Erythroblast (primary cell): ENCODE data around the gene KCNQ2.

ENCODE experiments used
- GATA1 ChIP-seq: IDR thresholded peaks from 2 replicates; pipeline ENCODE4 v1.6.1; 2011; ENCODE audit warnings: low read depth, mild to moderate bottlenecking, control low read depth, low read length, moderate library complexity
- POLR2A ChIP-seq: IDR thresholded peaks from 2 replicates; pipeline ENCODE4 v1.6.1; 2011; ENCODE audit warnings: mild to moderate bottlenecking, low read length

DNA sequence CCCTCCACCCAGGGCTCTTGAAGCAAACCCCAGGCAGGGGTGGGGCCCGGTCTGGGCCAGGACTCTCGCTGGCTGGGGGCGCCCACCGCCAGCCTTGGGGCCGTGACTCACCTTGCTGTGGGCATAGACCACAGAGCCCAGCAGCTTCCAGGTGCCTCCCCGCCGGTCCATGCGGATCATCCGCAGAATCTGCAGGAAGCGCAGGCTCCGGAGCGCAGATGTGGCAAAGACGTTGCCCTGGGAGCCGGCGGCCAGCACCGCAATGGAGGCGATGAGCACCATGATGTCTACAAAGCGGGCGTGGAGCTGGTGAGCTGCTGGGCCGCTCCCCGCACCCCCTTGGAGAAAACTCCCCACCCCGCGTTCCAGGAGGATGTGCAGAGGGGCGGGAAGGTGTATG lies 27.9 kb downstream of the KCNQ2 start:
- TF ChIP-seq POLR2A = no peak
- TF ChIP-seq GATA1 = no peak
